GM18508 (cell line): Measurements from ENCODE around the gene SMTNL2.

Source experiments
- ATAC-seq: cut with Tn5 transposase; IDR thresholded peaks from one replicate; pipeline ENCODE4 v1.9.1; 2021; ENCODE audit warnings: moderate number of reproducible peaks; ENCODE audit not compliant: insufficient read depth, unreplicated experiment

The SMTNL2 gene

DNA sequence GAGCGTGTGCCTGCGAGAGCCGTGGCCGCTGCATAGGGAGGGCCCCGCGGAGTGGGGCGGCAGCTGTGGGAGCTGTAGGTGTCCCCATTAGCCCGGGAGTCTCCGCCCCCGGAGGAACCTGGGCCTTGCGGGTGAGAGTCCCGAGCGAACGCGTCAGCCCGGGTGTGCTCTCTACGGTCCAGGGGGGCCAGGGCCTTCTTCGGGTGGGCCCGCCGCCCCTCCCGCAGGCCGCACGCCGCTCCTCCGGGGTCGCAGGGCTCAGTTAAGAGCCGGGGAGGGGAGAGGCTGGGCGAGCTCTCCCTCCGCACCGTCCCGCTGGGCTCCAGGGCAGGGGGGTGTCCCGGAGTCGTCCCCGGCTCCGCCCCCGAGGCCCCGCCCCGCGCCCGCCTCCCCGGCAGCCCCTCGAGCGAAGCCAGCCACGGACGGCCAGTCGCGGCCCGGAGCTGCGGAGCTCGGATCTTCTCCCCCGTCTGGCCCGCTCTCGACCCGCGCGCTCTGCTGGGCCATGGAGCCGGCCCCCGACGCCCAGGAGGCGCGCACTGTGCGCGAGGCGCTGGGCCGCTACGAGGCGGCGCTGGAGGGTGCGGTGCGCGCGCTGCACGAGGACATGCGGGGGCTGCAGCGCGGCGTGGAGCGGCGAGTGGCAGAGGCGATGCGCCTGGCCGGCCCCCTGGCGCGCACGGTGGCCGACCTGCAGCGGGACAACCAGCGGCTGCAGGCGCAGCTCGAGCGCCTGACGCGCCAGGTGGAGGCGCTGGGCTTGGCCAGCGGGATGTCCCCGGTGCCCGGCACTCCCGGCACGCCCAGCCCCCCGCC is at the start of gene SMTNL2:
Gene SMTNL2 (plus strand): TSS at position 429 of the 816 bp plus-strand sequence. CDS start 77 bp downstream, at position 506.
- no peak for ATAC-seq

DNA sequence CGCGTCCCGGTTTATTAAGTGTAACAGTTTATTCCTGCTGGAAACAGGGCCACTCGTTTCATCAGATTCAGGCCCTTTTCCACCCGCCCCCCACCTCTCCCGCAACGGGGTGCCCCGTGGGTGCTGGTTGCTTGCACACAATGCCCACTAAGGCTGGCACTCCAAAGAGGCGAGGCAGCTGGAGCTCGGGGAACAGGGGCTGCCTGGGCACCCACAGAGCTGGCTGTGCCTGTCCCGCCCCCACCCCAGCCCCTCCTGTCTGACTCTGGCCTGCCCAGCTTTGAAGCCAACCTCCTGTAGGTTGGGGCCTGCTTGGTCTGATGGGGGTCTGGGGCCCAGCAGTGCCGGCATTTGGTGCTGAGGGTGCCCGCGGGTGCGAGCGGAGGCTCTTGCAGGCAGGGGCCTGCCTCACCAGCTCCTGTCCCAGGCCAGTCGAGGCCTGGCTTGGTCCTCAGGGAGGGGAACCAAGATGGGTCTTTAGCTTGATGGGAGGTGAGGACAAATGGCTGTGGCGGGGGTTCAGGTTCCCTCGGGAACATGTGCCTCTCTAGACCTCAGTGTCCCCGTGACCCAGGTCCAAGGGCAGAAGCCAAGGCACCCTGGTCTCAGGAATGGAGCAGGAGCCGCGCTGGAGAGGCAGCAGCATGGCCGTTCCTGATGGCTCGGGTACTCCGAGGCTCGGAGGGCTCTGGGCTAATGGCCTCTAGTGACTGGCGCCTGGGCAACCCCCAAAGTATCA is 49.2 kb upstream of the SMTNL2 start:
- no peak for ATAC-seq

DNA sequence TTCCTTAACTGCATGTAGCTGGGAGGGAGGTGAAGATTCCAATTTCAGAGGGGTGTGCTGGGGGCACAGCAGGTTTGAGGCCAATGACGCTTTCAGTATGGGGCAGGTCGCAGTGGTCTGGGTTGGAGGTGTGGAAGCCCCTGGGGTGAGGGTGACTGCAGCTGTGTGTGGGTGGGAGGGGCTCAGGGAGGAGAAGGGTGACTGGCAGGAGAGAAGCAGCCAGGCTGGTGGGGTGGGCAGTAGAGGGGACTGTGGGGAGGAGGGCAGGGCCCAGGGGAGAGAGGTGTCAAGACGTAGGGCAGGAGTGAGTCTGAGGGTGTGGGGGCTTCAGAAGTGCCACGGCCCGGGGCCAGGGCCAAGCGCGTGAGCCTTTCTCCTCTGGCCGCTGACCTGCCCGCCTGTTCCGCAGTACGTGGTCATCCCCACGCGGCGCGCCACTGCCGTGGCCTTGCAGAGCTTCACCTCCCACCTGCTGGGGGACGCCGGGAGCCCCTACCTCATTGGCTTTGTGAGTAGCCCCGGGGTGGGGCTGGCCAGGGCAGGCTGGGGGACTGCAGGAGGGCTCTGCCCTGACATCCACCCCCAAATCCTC is 48.6 kb upstream of the SMTNL2 start:
- ATAC-seq: no peak

DNA sequence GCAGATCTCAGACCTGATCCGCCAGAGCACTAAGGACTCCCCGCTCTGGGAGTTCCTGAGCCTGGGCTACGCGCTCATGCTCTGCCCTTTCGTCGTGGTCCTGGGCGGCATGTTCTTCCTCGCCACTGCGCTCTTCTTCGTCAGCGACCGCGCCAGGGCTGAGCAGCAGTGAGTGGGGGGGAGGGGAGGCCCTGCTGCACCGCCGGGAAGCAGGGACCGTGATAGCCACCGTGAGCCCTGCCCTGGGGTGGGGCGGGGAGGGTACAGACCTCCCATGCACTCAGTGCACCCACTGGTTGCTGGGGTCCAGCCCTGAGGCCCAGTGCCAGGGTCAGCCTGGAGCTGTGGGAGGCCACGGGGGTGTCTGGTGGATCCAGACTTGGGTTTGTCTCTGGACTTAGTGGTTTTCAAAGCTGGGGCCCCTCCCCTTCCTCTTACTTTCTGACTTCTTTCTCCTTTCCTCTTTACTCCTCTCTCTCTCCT is 48.0 kb upstream of the SMTNL2 start:
- no peak for ATAC-seq

DNA sequence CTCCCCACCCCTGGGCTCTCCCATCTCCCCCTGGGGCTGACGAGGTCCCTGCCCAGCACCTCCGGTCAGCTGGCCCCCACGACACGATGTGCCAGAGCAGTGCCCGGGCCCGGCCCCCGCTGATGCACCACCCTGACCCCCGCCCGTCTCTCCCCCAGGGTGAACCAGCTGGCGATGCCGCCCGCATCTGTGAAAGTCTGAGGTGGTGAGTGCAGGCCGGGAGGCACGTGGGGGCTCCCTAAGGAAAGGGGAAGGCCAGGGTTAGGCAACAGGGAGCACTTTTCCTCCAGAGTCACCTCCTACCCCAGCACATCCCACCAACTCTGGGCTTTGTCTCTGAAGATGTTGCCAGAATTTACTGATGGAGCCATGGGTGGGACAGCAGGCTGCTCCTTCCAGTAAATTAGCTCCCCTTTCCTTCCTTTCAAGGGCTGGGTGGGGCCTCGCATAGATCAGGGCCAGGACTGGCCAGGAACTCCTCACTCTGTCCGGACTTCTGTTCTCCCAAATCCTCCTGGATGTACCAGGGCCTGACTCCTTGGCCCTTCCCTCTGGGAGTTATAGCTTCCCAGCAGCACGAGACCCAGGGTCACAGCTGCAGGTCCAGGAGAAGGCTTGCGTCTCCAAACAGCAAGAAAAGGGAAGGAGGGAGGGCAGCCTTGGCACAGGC is 47.5 kb upstream of the SMTNL2 start:
- no peak for ATAC-seq

DNA sequence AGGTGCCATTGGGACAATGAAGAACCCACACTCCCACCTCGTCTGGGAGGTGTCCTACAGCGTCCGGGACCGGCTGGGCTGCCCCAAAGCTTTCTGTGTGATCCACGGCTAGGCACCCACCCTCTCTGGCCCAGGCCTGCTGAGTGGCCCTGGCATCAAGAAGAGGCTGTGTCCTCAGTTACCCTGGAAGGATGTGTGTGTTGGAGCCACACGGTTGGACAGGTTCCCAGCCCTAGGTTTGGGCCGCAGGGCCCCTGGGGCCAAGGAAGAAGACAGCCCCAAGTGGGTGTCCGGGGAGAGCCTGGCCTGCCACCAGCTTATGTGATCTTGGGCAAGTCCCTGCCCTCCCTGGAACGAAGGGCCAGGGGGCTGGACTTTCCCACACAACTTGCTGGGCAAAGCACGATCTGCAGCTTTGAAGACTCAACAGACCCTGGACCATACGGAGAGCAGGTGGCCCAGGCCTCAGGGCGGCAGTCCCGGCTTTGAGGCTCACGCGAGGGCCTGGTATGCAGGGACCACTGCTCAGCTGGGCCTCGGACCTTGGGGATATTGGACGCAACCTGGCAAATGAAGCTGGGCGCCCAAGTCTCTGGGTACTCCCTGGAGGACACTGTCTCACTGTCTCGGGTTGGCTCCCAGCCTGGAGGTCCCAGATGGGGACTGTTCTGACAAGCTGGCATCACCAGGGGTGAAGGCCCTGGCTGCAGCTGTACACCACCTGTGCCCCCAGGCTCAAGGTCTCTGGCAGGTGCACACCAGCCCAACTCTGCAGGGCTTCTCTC is 46.7 kb upstream of the SMTNL2 start:
- ATAC-seq: no peak

DNA sequence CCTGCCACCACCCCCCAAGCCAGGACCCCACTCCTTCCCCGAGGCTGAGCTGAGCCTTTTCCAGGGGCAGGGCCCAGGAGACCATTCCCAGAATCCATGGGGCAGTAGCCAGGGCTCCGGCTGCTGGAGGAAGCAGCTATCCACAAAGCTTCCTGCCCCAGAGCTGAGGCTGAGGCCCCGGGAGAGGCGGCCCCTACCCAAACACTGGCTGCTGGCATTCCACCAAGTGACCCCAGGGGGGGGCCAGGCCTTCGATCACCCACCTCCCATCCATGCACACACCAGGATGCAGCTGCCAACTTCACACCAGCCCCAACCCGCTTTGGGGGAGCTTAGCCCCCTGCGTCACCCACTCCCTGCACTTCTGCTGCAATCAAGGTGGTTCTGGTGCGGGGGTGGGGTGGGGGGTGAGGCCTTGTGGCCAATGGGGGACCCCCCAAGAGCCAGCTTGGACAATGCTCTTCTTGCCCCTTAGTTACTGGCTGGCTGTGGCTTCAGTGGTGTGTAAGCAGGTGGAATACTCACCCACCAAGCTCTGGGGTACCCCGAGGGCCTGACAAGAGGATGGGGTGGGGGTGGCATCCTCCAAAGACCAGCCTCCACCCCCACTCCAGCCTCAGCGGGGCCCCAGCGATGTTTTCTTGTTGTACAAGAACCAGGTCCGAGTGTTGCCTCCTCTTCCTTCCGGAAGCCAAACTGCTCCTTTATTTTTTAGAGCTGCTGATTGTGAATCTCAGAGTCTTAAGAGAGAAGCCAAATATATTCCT is 45.9 kb upstream of the SMTNL2 start:
- no peak for ATAC-seq

DNA sequence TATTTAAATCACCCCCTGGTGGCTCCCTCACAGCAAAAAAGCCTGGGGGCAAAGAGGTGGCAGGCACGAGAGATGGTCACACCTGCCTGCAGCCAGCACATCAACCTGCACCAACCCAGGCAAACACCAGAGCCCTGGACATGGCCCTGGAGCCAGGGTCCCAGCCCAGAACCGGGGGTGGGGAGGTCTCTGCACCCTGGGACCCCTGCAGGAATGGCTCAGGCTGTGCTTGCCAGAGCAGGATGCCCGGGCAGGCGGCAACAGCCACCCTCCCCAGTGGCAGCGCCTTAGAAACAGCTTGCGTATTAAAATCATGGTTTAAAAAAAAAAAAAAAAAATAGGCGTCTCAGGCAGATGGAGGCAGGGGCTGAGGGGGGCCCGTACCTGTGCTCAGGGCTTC is 45.3 kb upstream of the SMTNL2 start:
- no peak for ATAC-seq

DNA sequence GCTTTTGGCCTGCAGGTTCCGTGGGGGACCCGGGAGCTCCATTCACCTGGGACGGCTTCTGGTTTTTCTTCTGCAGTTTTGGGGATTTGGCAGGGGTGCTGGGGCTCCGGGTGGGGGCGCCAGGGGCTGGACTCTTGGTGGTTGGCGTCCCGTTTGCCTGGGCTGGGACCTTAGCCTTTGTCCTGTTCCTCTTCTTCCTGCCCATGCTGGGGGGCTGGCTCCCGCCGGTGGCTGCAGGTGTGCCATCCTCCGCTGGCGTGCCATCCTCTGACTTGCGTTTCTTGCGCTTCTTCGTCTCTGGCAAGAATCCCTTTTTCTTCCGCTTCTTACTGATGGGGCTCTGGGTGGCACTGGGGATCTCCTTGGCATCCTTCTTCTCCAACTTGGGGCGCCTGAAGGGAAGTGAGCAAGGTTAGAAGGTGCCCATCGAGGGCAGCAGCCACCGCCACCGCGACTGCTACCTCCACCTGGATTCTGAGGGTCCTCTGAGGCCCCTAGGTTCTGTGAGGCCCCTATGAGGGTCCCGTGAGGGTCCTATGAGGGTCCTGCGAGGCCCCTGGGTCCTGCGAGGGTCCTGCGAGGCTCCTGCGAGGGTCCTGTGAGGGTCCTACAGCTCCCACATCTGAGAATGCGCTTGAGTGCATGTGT is 44.6 kb upstream of the SMTNL2 start:
- no peak for ATAC-seq

DNA sequence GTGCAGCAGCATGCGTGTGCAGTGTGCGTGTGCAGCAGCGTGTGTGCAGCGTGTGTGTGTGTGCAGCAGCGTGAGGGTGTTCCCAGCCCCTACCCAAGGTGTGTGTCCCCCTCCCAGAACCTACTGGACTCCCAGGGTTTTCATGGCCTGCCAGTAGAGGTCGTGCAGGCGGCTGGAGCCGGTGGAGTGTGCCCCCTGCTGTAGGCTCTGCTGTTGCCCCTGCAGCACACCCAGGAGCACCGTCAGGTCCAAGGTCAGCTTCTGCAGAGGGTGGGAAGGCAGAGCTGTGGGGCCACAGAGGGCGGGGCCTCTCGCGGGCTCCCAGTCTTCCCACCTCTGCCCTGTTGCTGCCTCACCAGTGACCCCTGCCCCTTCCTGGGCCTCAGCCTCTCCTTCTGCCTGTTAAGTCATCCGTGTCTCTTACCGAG is 44.1 kb upstream of the SMTNL2 start:
- no peak for ATAC-seq

DNA sequence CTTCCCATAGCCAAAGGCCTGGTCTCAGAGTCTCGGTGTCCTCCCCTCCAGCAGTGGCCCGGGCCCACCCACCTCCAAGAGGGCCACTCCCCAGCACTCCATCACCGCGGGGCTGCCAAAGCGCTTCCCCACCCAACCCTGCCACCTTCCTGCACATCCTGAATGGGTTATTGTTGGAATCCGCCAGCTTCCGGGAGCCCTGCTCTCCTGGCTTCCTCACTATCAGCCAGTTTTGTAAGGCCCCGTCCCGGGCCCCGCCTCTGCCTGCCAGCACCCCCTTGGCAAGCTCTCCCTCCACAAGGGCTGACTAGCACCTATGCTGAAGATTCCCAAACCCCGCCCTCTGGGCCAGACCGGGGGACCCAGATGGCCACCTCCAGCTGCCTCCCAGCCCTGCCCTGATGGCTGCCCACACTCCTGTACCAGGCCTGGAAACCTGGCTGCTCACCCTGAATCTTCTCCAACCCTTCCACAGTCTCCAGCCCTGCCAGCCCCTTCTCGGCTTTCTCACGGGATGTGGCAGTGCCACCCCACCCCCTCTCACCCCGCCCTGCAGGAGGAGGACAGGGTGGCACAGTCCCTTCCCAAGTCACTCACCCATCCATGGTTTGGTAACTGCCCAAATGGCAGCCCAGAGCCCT is 43.5 kb upstream of the SMTNL2 start:
- ATAC-seq: no peak

DNA sequence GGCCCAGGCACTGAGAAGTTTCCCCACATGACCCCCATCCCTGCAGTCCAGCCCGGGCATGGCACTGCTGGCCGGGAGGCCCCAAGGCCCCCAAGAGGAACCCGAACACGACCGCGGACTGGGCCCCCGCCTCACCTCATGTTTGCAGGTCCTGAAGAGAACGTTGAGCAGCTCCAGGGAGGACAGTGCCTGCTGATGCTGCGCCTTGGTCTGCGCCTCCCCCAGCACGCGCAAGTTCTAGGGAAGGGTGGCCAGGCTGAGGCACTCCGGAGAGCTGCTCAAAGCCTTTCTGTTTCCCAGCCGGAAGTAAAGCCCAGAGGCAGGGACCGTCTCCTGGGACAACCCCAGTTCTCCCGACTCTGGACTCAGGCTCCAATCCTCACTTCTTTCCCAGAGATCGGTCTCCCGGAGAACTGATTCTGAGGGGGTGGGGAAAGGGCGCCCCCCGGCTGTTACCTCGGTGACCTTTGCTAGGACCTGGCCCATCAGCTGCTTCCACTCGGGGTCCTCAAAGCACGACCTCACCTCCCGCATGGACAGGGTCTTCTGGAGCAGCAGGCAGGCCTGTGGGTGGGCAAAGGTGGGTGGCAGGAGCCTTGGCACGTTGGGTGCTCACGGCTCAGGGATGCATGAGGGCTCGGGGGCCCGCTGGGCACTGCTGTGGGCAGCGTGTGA is 42.9 kb upstream of the SMTNL2 start:
- no peak for ATAC-seq

DNA sequence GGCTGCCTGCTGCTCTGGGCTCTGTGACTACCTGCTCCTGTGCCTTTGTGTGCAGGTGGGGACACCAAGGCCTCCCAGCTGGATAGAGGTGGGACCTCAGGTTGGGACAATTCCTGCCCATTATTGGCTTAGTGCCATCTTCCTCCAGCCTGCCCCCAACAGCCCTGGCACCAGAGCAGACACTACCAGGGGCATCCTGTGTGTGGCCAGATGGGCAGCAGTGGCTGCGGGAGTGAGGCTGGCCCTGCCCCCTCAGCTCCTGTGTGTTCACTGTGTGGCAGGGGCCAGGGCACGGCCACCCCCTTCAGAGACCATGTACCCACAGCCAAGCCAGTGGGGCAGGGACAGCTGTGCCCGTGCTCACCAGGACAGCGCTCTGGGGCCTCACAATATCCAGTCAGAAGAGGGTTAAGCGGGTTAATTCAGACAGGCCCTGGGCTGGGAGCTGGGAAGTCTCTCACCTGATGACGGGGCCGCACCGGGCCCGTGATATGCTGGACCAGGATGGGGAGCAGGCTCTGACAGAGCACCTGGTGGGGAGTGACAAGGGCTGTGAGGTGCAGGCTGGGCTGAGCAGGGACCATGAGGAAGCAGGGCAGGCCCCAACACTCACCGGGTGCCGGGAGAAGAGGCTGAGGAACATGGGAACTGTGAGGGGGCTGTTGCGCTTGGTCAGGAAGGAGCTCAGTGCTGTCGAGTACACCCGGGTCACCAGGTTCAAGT is 42.2 kb upstream of the SMTNL2 start:
- ATAC-seq: no peak

DNA sequence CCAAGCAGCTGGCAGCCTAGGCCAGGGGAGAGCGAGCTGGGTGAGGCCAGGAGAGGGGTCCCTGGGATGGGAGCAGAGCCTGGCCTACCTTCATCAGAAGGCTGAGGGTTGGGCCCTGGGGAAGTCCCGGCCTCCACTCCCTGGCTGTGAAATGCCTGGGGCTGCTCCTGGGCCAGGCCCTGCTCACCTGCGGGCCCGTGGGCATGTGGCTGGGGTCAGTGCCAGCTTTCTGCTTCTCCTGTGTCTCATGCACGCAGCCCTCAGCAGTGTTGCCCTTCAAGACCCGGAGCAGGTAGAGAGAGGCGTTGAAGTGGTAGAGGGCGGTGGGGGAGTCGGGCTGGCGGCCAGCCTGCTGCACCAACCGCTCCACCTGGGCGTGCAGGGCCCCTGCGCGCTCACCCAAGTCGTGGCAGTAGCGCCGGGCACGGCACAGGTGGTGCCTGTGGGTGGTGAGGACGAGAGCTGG is 41.6 kb upstream of the SMTNL2 start:
- ATAC-seq: no peak

DNA sequence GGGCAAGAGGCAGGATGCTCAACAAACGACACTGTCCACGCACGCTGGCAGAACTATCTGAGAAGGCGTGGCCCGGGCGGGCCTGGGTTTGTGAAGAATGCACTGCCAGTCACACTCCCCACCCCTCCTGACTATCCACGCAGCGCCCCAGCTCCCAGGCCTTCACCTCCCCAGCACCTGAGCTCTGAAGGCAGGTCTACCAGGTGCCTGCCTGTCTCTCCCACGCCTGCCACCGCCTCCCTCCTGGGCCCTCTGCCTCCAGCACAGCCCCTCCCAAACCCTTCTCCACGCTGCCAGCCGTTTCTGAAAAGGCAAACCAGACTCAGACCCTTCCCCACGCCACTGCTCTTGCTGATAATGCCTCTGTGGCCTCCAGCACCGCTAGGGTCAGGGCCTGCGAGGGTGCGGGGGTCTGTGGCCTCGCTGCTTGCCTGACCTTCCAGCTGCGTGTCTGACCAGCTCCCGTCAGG is 40.7 kb upstream of the SMTNL2 start:
- no peak for ATAC-seq

DNA sequence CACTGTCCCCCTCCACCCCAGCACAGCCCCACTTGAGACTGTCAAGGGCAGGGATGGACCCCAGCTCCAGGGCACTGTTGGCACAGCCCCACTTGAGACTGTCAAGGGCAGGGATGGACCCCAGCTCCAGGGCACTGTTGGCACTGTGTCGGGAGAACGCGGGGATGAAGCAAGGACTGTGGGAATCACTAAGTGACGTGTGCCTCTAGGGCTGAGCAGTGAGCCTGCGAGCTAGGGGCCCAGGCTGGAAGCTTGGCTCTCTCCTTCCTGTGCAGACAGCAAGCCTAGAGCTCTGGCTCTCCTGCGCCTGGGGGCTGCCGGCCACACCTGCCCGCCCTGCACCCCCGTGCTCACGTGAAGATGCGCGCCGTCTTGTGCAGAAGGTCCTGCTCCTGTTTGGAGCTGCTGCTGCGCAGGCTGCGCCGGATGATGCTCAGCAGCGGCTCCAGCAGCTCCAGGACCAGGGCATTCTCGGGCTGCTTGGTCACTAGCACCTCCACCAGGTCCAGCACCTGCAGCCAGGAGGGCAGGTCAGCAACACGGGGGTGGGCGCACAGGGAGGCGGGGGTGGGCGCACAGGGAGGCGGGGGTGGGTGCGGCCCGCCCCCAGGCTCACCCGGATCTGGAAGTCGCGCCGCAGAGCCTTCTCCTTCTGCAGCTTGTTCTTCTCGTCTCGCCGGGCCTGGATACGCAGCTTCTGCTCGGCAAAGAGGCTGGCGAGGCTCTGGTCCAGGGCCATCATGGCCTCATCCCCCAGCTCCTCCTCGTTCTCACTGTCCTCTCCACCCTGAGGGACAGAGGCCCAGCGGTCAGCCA is 40.0 kb upstream of the SMTNL2 start:
- no peak for ATAC-seq
